Activated CD8-positive, alpha-beta memory T cell treated with anti-CD3 and anti-CD28 coated beads for 36 hours (primary cell): ENCODE data around the gene SDK1. TPM values are rescaled to one million over a fixed set of nuclear protein-coding genes. Genes with fewer than 3 reads are reported as not detected.
"Not testable (repeated sequence)": the region's sequence is repeated elsewhere in the genome, so short reads cannot be mapped to it uniquely, and the experiment has no call there.

ENCODE experiments used
- CTCF ChIA-PET: fragments of 350-600 bp; sonication (Branson Sonifier 250); formaldehyde crosslinking; loops from one replicate; lab custom pipeline; 2021; ENCODE audit warnings: antibody characterized with exemption; lab: Charles Lee
- POLR2A ChIA-PET: fragments of 350-600 bp; sonication (Branson Sonifier 250); formaldehyde crosslinking; loops from one replicate; lab custom pipeline; 2021; ENCODE audit warnings: antibody characterized with exemption; lab: Charles Lee
- total RNA-seq, 2 experiments: library from RNA; stranded (reverse); gene quantifications; one replicate each; pipeline ENCODE4 v1.2.3, GENCODE V29; 2021

Gene SDK1
- total RNA-seq, 2 experiments from 2014 or later: 0.15 to 0.50 TPM

GRCh38 chr7:3733541-3734140, 432.6 kb downstream of the SDK1 start:
- ChIA-PET POLR2A (no interaction called here), CTCF (no interaction called here)

- CTCF ChIA-PET: no interaction called here
- POLR2A ChIA-PET: no interaction called here
Measured at GRCh38 chr7:3738964-3739363, 437.9 kb downstream of the SDK1 start.

- POLR2A ChIA-PET: no interaction called here
- CTCF ChIA-PET: no interaction called here
Measured at GRCh38 chr7:3739983-3740382, 438.9 kb downstream of the SDK1 start.

DNA sequence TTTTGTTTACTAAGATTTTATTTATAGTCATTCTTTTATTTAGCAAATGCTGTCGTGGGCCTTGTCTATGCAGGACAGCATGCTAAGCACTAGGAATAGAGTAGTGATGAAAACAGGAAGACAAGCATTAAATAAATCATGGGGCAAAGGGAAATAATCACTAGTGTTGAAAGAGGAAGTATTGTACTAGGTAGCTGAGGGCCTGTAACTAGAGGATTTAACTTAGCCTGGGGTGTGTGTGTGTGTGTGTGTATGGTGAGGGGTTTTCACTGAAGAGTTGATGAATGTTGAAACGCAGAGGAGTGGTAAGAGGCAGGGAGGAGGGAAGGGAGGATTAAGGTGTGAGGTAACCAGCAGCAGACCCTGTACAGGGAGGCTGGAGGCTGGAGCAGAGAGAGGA, 446.4 kb downstream of the SDK1 start:
- POLR2A ChIA-PET: no interaction called here

GRCh38 chr7:3748389-3748788, 447.3 kb downstream of the SDK1 start:
- POLR2A ChIA-PET: no interaction called here
- CTCF ChIA-PET: no interaction called here

More for the DNA sequence above, 446.4 kb downstream of the SDK1 start:
- CTCF ChIA-PET: no interaction called here

DNA sequence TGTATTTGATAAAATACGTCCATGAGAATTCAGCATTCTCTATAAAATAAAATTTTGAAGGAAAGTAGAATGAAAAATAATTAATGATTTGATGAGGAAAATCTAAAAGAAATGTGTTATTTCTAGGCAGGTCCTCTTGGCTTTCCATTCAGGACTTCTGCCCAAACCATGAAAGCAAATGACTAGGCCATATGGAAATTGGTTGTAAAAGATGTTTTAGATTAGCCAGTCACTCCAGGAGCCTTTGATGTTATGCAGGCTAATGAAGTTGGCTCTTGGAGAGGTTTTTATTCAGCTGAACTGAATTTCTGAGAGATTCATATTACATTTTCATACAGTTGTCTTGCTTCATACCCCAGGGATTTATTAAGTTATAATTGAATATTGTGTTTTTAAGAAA, 452.8 kb downstream of the SDK1 start:
- ChIA-PET POLR2A (no interaction called here), CTCF (no interaction called here)

DNA sequence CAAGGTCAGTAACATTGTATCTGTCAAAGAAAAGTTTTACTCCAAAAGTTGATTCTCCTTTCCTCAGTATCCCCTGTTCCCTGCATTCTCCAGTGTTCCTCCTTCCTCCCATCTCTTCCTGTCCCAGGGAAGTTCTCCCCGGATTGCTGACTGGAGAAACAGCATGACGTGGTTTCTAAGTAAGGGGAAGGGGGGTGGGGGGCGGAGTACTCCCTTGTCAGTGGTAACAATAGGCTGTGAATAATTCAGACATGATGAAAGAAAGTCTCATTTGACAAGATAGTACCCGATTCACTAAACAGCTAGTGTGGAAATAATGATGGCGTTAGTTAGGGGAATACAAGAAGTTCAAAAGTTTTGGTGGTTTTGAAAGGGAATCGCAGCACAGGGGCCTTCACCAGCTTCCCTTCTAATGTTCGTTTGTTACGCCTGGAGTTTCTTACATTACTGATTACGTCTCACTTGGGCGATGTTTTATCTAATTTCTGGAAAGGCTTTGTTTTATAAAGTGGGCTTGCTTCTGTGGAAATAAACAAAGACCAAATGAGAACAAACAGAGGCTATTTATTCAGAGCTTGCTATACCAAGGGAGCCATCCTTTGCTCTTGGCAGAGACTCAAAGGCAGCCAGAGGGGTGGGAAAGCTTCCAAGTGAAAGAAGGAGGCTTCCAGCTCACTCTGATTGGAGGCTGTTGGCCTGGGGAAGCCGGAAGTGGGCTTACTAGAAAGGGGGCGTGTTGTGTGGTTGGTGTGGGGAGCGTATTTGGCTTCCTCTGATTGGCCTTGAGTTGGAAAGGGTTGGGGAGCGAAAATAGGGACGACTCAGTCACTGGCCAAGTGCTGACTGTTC, 453.7 kb downstream of the SDK1 start:
- ChIA-PET CTCF (no interaction called here), POLR2A (no interaction called here)

GRCh38 chr7:3755778-3756453, 454.9 kb downstream of the SDK1 start:
- POLR2A ChIA-PET: not testable (repeated sequence)

GRCh38 chr7:3757059-3757458, 456.0 kb downstream of the SDK1 start:
- POLR2A ChIA-PET: no interaction called here
- CTCF ChIA-PET: no interaction called here

More at GRCh38 chr7:3755778-3756453, 454.9 kb downstream of the SDK1 start:
- CTCF ChIA-PET: not testable (repeated sequence)

- ChIA-PET POLR2A (no interaction called here), CTCF (no interaction called here)
Measured at GRCh38 chr7:3760651-3761050, 459.6 kb downstream of the SDK1 start.

GRCh38 chr7:3762146-3762831, 461.2 kb downstream of the SDK1 start:
- POLR2A ChIA-PET: no interaction called here
- CTCF ChIA-PET: no interaction called here

- CTCF ChIA-PET: no interaction called here
- POLR2A ChIA-PET: no interaction called here
Measured at GRCh38 chr7:3767917-3768777, 467.1 kb downstream of the SDK1 start.

- POLR2A ChIA-PET: no interaction called here
- CTCF ChIA-PET: no interaction called here
Measured at GRCh38 chr7:3771906-3772305, 470.9 kb downstream of the SDK1 start.

DNA sequence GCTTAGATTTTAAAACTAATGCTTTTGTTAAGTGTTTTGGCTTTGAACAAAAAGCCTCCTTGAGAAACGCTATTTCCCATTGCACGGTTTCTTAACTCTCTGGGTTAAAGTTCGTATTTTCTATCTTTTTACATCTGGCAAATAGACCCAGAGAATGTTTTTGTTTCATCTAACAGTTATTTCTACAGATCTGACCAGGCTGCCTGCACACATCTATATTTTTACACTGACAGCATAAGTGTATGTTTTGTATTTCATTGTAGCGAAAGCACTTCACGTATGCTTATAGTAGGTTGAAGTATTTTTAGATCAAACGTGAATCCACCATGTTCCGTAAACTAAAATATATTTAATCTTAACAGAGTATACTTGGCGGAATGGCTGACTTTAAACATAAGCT, 477.3 kb downstream of the SDK1 start:
- CTCF ChIA-PET: no interaction called here
- POLR2A ChIA-PET: no interaction called here

GRCh38 chr7:3780016-3780415, 479.0 kb downstream of the SDK1 start:
- POLR2A ChIA-PET: no interaction called here
- CTCF ChIA-PET: no interaction called here

GRCh38 chr7:3780525-3780924, 479.5 kb downstream of the SDK1 start:
- POLR2A ChIA-PET: no interaction called here
- CTCF ChIA-PET: no interaction called here

DNA sequence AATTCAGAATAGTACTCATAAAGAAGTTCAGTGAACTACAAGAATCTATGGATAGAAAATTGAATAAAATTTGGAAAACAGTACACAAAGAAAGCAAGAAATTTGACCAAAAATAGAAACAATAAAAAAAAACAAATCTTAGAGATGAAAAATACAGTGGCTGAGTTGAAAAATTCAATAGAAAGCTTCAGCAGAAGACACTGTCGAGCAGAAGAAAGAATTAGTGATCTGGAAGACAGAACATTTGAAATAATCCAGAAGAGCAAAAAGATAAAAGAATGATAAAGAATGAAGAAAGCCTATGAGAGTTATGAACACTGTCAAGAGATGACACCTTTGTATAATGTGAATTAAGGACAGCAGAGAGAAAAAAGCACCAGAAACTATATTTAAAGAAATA, 480.6 kb downstream of the SDK1 start:
- ChIA-PET POLR2A (no interaction called here), CTCF (no interaction called here)

DNA sequence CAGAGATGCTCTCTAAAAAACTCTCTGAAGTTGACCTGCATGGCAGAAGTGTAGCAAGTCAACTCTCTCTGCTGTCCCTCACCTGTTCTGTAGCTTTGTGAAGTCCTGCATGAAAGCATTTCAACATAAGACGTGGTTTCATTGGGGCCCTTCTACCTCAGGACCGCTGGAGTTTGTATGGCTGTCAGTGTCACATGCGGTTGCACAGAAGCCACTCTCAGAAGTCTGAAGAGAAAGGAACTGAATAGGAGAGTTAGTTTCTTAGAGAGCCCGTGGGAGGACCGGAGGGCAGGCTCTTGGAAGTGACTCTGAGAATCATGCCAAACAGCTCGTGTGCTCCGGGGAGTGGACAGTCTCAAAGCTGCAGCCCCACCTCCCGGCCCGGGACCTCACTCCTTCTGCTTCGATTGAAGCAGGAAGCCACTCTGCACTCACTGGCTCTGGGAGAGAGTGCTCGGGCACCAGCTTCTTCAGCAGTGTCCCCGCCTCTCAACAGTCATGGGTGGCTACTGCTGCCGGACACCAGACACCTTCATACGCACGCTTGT, 486.7 kb downstream of the SDK1 start:
- ChIA-PET CTCF (no interaction called here), POLR2A (no interaction called here)

DNA sequence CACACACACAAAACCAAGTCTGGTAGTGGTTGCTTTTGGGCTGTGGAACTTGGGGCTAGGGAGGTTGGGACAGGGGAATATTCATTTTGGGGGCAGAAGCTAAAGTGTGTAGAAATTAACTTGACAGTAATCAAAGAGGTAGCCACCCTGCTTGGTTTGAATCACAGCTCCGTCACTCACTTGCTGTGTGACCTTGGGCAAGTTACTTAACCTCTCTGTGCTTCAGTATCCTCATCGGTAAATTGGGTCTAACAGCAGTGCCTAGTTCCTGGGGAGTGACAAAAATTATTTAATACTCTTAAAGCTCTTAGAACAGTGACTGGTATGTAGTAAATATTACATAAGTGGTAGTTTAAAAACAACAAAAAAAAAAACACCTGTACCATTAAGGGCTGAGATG, 489.8 kb downstream of the SDK1 start:
- ChIA-PET POLR2A (no interaction called here), CTCF (no interaction called here)
